ENCODE results near the gene VPS26C. TPM values are rescaled to one million over a fixed set of nuclear protein-coding genes. Genes with fewer than 3 reads are reported as not detected.
"Not testable (repeated sequence)": the region's sequence is repeated elsewhere in the genome, so short reads cannot be mapped to it uniquely, and the experiment has no call there.

VPS26C gene
- total RNA-seq, 1 experiment from 2014 or later = 46.2 TPM

- no peaks in the 10 kb centered on the region for H4K20me1 ChIP-seq (ENCODE audit: insufficient read depth)
- H3F3A ChIP-seq (ENCODE audit: insufficient read depth, low read depth) = no peaks in the 10 kb centered on the region
- no peaks in the 10 kb centered on the region for H3K9me2 ChIP-seq (ENCODE audit: insufficient read depth)
- ChIA-PET CTCF (no interaction called here), POLR2A (ENCODE audit: unreplicated experiment) (no interaction called here)
- no peak overlapping the region for H3K4me2 ChIP-seq
- no TSS peak for BruUV-seq (replicated peaks)
- H3K4me3 ChIP-seq = no peak overlapping the region
- no peaks in the 10 kb centered on the region for H3K9me3 ChIP-seq (ENCODE audit: insufficient read depth, low read depth)
- TF ChIP-seq CTCF (conservative IDR thresholded peaks at IDR 0.05) (no peak), EZH2 (IDR thresholded peaks at IDR 0.05; ENCODE audit: low read depth) (no peak)
- H3K27me3 ChIP-seq (ENCODE audit: insufficient read depth, low read depth) = no peaks in the 10 kb centered on the region
- H3K36me3 ChIP-seq (ENCODE audit: low read depth) = no peaks in the 10 kb centered on the region
- DNase-seq = no peak
- H2AFZ ChIP-seq = no peak overlapping the region
- no peaks in the 10 kb centered on the region for H3K79me2 ChIP-seq (ENCODE audit: low read depth)
- H3K27ac ChIP-seq = no peak overlapping the region
- H3K4me1 ChIP-seq (replicated peaks; ENCODE audit: insufficient read depth) = no peaks in the 10 kb centered on the region
- intact Hi-C loops (cut with micrococcal nuclease; ENCODE audit: unreplicated experiment) = no loop called here
Observed at GRCh38 chr21:37226041-37226920, 40.9 kb downstream of the VPS26C start.

- H4K20me1 ChIP-seq (ENCODE audit: insufficient read depth) = no peaks in the 10 kb centered on the region
- no peaks in the 10 kb centered on the region for H3K9me3 ChIP-seq (ENCODE audit: insufficient read depth, low read depth)
- no peaks in the 10 kb centered on the region for H3K4me1 ChIP-seq (replicated peaks; ENCODE audit: insufficient read depth)
- no peaks in the 10 kb centered on the region for H3K36me3 ChIP-seq (ENCODE audit: low read depth)
- ChIA-PET CTCF (no interaction called here), POLR2A (ENCODE audit: unreplicated experiment) (no interaction called here)
- no peak overlapping the region for H3K27ac ChIP-seq
- no peaks in the 10 kb centered on the region for H3F3A ChIP-seq (ENCODE audit: insufficient read depth, low read depth)
- BruUV-seq (replicated peaks) = no TSS peak
- no peak overlapping the region for H2AFZ ChIP-seq
- intact Hi-C loops (cut with micrococcal nuclease; ENCODE audit: unreplicated experiment) = no loop called here
- no peak overlapping the region for H3K4me3 ChIP-seq
- no peaks in the 10 kb centered on the region for H3K79me2 ChIP-seq (ENCODE audit: low read depth)
- H3K4me2 ChIP-seq = no peak overlapping the region
- DNase-seq = no peak
- H3K9me2 ChIP-seq (ENCODE audit: insufficient read depth) = no peaks in the 10 kb centered on the region
- TF ChIP-seq CTCF (conservative IDR thresholded peaks at IDR 0.05) (no peak), EZH2 (IDR thresholded peaks at IDR 0.05; ENCODE audit: low read depth) (no peak)
- H3K27me3 ChIP-seq (ENCODE audit: insufficient read depth, low read depth) = no peaks in the 10 kb centered on the region
Observed at GRCh38 chr21:37224861-37225839, 42.0 kb downstream of the VPS26C start.

GRCh38 chr21:37223804-37224345, 43.3 kb downstream of the VPS26C start:
- H3K9me3 ChIP-seq (ENCODE audit: insufficient read depth, low read depth) = no peaks in the 10 kb centered on the region
- no peak overlapping the region for H3K4me2 ChIP-seq
- H3K79me2 ChIP-seq (ENCODE audit: low read depth) = no peaks in the 10 kb centered on the region
- CTCF ChIA-PET = no interaction called here
- no peak overlapping the region for H3K4me3 ChIP-seq
- H3K27ac ChIP-seq = no peak overlapping the region
- H3K27me3 ChIP-seq (ENCODE audit: insufficient read depth, low read depth) = no peaks in the 10 kb centered on the region
- H4K20me1 ChIP-seq (ENCODE audit: insufficient read depth) = no peaks in the 10 kb centered on the region
- DNase-seq = no peak
- BruUV-seq (replicated peaks) = TSS peak; percentile 3
- POLR2A ChIA-PET (ENCODE audit: unreplicated experiment) = no interaction called here
- TF ChIP-seq EZH2 (IDR thresholded peaks at IDR 0.05; ENCODE audit: low read depth) = no peak
- no peak overlapping the region for H2AFZ ChIP-seq
- H3K4me1 ChIP-seq (replicated peaks; ENCODE audit: insufficient read depth) = no peaks in the 10 kb centered on the region
- no peaks in the 10 kb centered on the region for H3K36me3 ChIP-seq (ENCODE audit: low read depth)
- intact Hi-C loops (cut with micrococcal nuclease; ENCODE audit: unreplicated experiment) = no loop called here
- H3F3A ChIP-seq (ENCODE audit: insufficient read depth, low read depth) = no peaks in the 10 kb centered on the region
- no peaks in the 10 kb centered on the region for H3K9me2 ChIP-seq (ENCODE audit: insufficient read depth)

- H3K9me3 ChIP-seq (ENCODE audit: insufficient read depth, low read depth); intact Hi-C loops (cut with micrococcal nuclease; ENCODE audit: unreplicated experiment); DNase-seq; H3K27me3 ChIP-seq (ENCODE audit: insufficient read depth, low read depth); H3K9me2 ChIP-seq (ENCODE audit: insufficient read depth); H3K4me2 ChIP-seq; H3K79me2 ChIP-seq (ENCODE audit: low read depth); H4K20me1 ChIP-seq (ENCODE audit: insufficient read depth); CTCF ChIA-PET; H2AFZ ChIP-seq; H3K4me3 ChIP-seq; H3K27ac ChIP-seq; H3F3A ChIP-seq (ENCODE audit: insufficient read depth, low read depth); POLR2A ChIA-PET (ENCODE audit: unreplicated experiment); H3K36me3 ChIP-seq (ENCODE audit: low read depth); H3K4me1 ChIP-seq (replicated peaks; ENCODE audit: insufficient read depth): not testable (repeated sequence)
- TSS peak; percentile 33 for BruUV-seq (replicated peaks)
Observed at GRCh38 chr21:37222248-37222647, 44.9 kb downstream of the VPS26C start.
